OCI-LY1 (cell line): ENCODE measurements around the gene PLGLB1.
"Not testable (repeated sequence)": the region's sequence is repeated elsewhere in the genome, so short reads cannot be mapped to it uniquely, and the experiment has no call there.

Experiments used
- H2AFZ ChIP-seq: fragments of 200-600 bp; sonication (generic), shearing (Covaris generic); 2 replicates; pipeline ENCODE4 v1.6.0; 2014; ENCODE audit warnings: antibody characterized with exemption, mild to moderate bottlenecking, low read length
- H3F3A ChIP-seq: fragments of 200-600 bp; sonication (generic), shearing (Covaris generic); 2 replicates; pipeline ENCODE4 v1.6.0; 2014; ENCODE audit warnings: mild to moderate bottlenecking, antibody characterized with exemption, low read length, moderate library complexity; ENCODE audit not compliant: insufficient read depth
- H3K27ac ChIP-seq: fragments of 200-600 bp; sonication (generic); 2 replicates; pipeline ENCODE4 v1.5.1; 2014; ENCODE audit warnings: low read length, mixed run types, mild to moderate bottlenecking, low read depth; ENCODE audit not compliant: poor library complexity, severe bottlenecking
- H3K27me3 ChIP-seq: fragments of 200-600 bp; sonication (generic); 2 replicates; pipeline ENCODE4 v1.6.0; 2014; ENCODE audit warnings: antibody characterized with exemption, mild to moderate bottlenecking, low read length, moderate library complexity; ENCODE audit not compliant: insufficient read depth
- H3K36me3 ChIP-seq: fragments of 200-600 bp; sonication (generic); 2 replicates; pipeline ENCODE4 v1.6.1; 2014; ENCODE audit warnings: mild to moderate bottlenecking, antibody characterized with exemption, low read length, moderate library complexity, mixed read lengths; ENCODE audit not compliant: insufficient read depth
- H3K4me1 ChIP-seq: fragments of 200-600 bp; sonication (generic); 2 replicates; pipeline ENCODE4 v1.5.1; 2014; ENCODE audit warnings: mild to moderate bottlenecking, low read length, moderate library complexity; ENCODE audit not compliant: insufficient read depth, severe bottlenecking
- H3K4me2 ChIP-seq: fragments of 200-600 bp; sonication (generic), shearing (Covaris generic); 2 replicates; pipeline ENCODE4 v1.6.1; 2014; ENCODE audit warnings: low read length
- H3K4me3 ChIP-seq: fragments of 200-600 bp; sonication (generic); 2 replicates; pipeline ENCODE4 v1.5.1; 2014; ENCODE audit warnings: low read length, low read depth, mild to moderate bottlenecking, mixed read lengths; ENCODE audit not compliant: poor library complexity, severe bottlenecking
- H3K79me2 ChIP-seq: fragments of 200-600 bp; shearing (Covaris generic); 2 replicates; pipeline ENCODE4 v1.6.1; 2016; ENCODE audit warnings: mixed run types, low read length, mixed read lengths; ENCODE audit not compliant: insufficient read depth
- H3K9ac ChIP-seq: fragments of 200-600 bp; sonication (generic), shearing (Covaris generic); 2 replicates; pipeline ENCODE4 v1.6.1; 2014; ENCODE audit warnings: mild to moderate bottlenecking, low read length, mixed read lengths
- H3K9me2 ChIP-seq: fragments of 200-600 bp; sonication (generic), shearing (Covaris generic); 2 replicates; pipeline ENCODE4 v1.6.1; 2014; ENCODE audit warnings: low read depth, mild to moderate bottlenecking, low read length, mixed read lengths
- H3K9me3 ChIP-seq: fragments of 200-600 bp; shearing (Covaris generic); 2 replicates; pipeline ENCODE4 v1.6.1; 2014; ENCODE audit warnings: low read length, mixed read lengths
- H4K20me1 ChIP-seq: fragments of 200-600 bp; sonication (generic), shearing (Covaris generic); 2 replicates; pipeline ENCODE4 v1.6.0; 2016; ENCODE audit warnings: mild to moderate bottlenecking, low read length; ENCODE audit not compliant: insufficient read depth

The PLGLB1 gene

GRCh38 chr2:87021744-87022143 is at the start of gene PLGLB1:
PLGLB1 (minus strand) TSS chr2:87021844; CDS start chr2:87021783, 61 bp downstream.
- not testable (repeated sequence) for H3K9me3 ChIP-seq, H3F3A ChIP-seq, H3K36me3 ChIP-seq, H3K9me2 ChIP-seq, H2AFZ ChIP-seq, H4K20me1 ChIP-seq, H3K79me2 ChIP-seq, H3K4me3 ChIP-seq, H3K27ac ChIP-seq, H3K4me2 ChIP-seq, H3K27me3 ChIP-seq, H3K9ac ChIP-seq, H3K4me1 ChIP-seq

- not testable (repeated sequence) for H3K9me3 ChIP-seq, H3K4me1 ChIP-seq, H3K36me3 ChIP-seq, H3K4me2 ChIP-seq, H3K79me2 ChIP-seq, H4K20me1 ChIP-seq, H3K27ac ChIP-seq, H3K9me2 ChIP-seq, H3K4me3 ChIP-seq, H3K27me3 ChIP-seq, H2AFZ ChIP-seq, H3K9ac ChIP-seq, H3F3A ChIP-seq
Measured at GRCh38 chr2:87064305-87064704, 42.7 kb upstream of the PLGLB1 start.

GRCh38 chr2:87063431-87063830 is 41.8 kb upstream of the PLGLB1 start:
- H3K4me3 ChIP-seq, H3K27ac ChIP-seq, H3K27me3 ChIP-seq, H3K79me2 ChIP-seq, H3K4me2 ChIP-seq, H4K20me1 ChIP-seq, H3K9ac ChIP-seq, H3K9me2 ChIP-seq, H3K4me1 ChIP-seq, H2AFZ ChIP-seq, H3K36me3 ChIP-seq, H3K9me3 ChIP-seq, H3F3A ChIP-seq: not testable (repeated sequence)

- not testable (repeated sequence) for H3K4me2 ChIP-seq, H3K4me1 ChIP-seq, H3K9ac ChIP-seq, H3K79me2 ChIP-seq, H3K4me3 ChIP-seq, H4K20me1 ChIP-seq, H3F3A ChIP-seq, H3K9me3 ChIP-seq, H3K9me2 ChIP-seq, H3K36me3 ChIP-seq, H2AFZ ChIP-seq, H3K27me3 ChIP-seq, H3K27ac ChIP-seq
Measured at GRCh38 chr2:87061519-87061918, 39.9 kb upstream of the PLGLB1 start.

- H3K4me2 ChIP-seq, H3K9me3 ChIP-seq, H3K4me1 ChIP-seq, H3K36me3 ChIP-seq, H2AFZ ChIP-seq, H4K20me1 ChIP-seq, H3K9me2 ChIP-seq, H3K79me2 ChIP-seq, H3K27ac ChIP-seq, H3K9ac ChIP-seq, H3K27me3 ChIP-seq, H3K4me3 ChIP-seq, H3F3A ChIP-seq: not testable (repeated sequence)
Measured at GRCh38 chr2:87057606-87058005, 36.0 kb upstream of the PLGLB1 start.

GRCh38 chr2:87056843-87057242 is 35.2 kb upstream of the PLGLB1 start:
- not testable (repeated sequence) for H3K9ac ChIP-seq, H3K4me3 ChIP-seq, H3K27ac ChIP-seq

GRCh38 chr2:87056435-87056834 is 34.8 kb upstream of the PLGLB1 start:
- H3F3A ChIP-seq, H3K4me3 ChIP-seq, H3K9me2 ChIP-seq, H3K36me3 ChIP-seq, H3K9ac ChIP-seq, H3K27me3 ChIP-seq, H3K4me2 ChIP-seq, H3K79me2 ChIP-seq, H4K20me1 ChIP-seq, H3K4me1 ChIP-seq, H3K9me3 ChIP-seq, H2AFZ ChIP-seq, H3K27ac ChIP-seq: not testable (repeated sequence)

More at GRCh38 chr2:87056843-87057242, 35.2 kb upstream of the PLGLB1 start:
- H3K79me2 ChIP-seq, H3K36me3 ChIP-seq, H4K20me1 ChIP-seq, H2AFZ ChIP-seq, H3K27me3 ChIP-seq, H3F3A ChIP-seq, H3K4me1 ChIP-seq, H3K4me2 ChIP-seq, H3K9me3 ChIP-seq, H3K9me2 ChIP-seq: not testable (repeated sequence)

GRCh38 chr2:87054375-87054774 is 32.7 kb upstream of the PLGLB1 start:
- not testable (repeated sequence) for H3K27ac ChIP-seq, H3F3A ChIP-seq, H3K4me2 ChIP-seq, H3K4me3 ChIP-seq, H3K9ac ChIP-seq, H3K9me2 ChIP-seq, H4K20me1 ChIP-seq, H3K79me2 ChIP-seq, H3K36me3 ChIP-seq, H2AFZ ChIP-seq, H3K9me3 ChIP-seq, H3K27me3 ChIP-seq, H3K4me1 ChIP-seq
